HL-60/S4 (cell line): ENCODE measurements around the gene HSPE1.
"Not testable (repeated sequence)": the region's sequence is repeated elsewhere in the genome, so short reads cannot be mapped to it uniquely, and the experiment has no call there.

ENCODE experiments used
- in situ Hi-C: fragments of 300-500 bp; cut with MboI; formaldehyde crosslinking; loops from 2 replicates; pipeline ENCODE4 v1.14.3; 2022; ENCODE audit warnings: low sequenced_read_pairs

Gene HSPE1

GRCh38 chr2:197498235-197498936, 1.8 kb upstream of the HSPE1 start:
- in situ Hi-C loops: no loop called here

GRCh38 chr2:197498937-197499593, 1.1 kb upstream of the HSPE1 start:
- in situ Hi-C loops: no loop called here

GRCh38 chr2:197500503-197501131, 438 bp downstream of the HSPE1 start:
- in situ Hi-C loops: no loop called here

- in situ Hi-C loops: no loop called here
Measured at GRCh38 chr2:197502201-197502600, 2.0 kb downstream of the HSPE1 start.

- in situ Hi-C loops: no loop called here
Measured at GRCh38 chr2:197502685-197503084, 2.5 kb downstream of the HSPE1 start.

GRCh38 chr2:197504000-197504399, 3.8 kb downstream of the HSPE1 start:
- in situ Hi-C loops: no loop called here

GRCh38 chr2:197504512-197504911, 4.3 kb downstream of the HSPE1 start:
- in situ Hi-C loops: no loop called here

- in situ Hi-C loops: no loop called here
Measured at GRCh38 chr2:197506658-197507057, 6.5 kb downstream of the HSPE1 start.

- in situ Hi-C loops: no loop called here
Measured at GRCh38 chr2:197513915-197514314, 13.7 kb downstream of the HSPE1 start.

GRCh38 chr2:197514754-197515153, 14.6 kb downstream of the HSPE1 start:
- in situ Hi-C loops: no loop called here

GRCh38 chr2:197515315-197515738, 15.1 kb downstream of the HSPE1 start:
- in situ Hi-C loops: no loop called here

- in situ Hi-C loops: no loop called here
Measured at GRCh38 chr2:197515739-197516392, 15.7 kb downstream of the HSPE1 start, which contains the start of gene MOB4. Gene MOB4 (plus strand): TSS chr2:197516066. CDS start chr2:197516087, 21 bp downstream.

GRCh38 chr2:197516393-197516761, 16.2 kb downstream of the HSPE1 start:
- in situ Hi-C loops: no loop called here

- in situ Hi-C loops: no loop called here
Measured at GRCh38 chr2:197517150-197517549, 17.0 kb downstream of the HSPE1 start.

- in situ Hi-C loops: no loop called here
Measured at GRCh38 chr2:197538412-197538811, 38.2 kb downstream of the HSPE1 start.

GRCh38 chr2:197539734-197540133, 39.6 kb downstream of the HSPE1 start:
- in situ Hi-C loops: no loop called here

GRCh38 chr2:197543206-197543605, 43.0 kb downstream of the HSPE1 start:
- in situ Hi-C loops: no loop called here

GRCh38 chr2:197547163-197547900, 47.2 kb downstream of the HSPE1 start:
- in situ Hi-C loops: no loop called here

- in situ Hi-C loops: no loop called here
Measured at GRCh38 chr2:197548582-197548981, 48.4 kb downstream of the HSPE1 start.

- in situ Hi-C loops: not testable (repeated sequence)
Measured at GRCh38 chr2:197551260-197551659, 51.1 kb downstream of the HSPE1 start.
